Small intestine (tissue), 7 donors: Measurements from ENCODE around the gene CACNA1I. TPM values are rescaled to one million over a fixed set of nuclear protein-coding genes. Genes with fewer than 3 reads are reported as not detected.
A peak's percentile ranks its signal among the peaks of the same experiment; 100 is the strongest.

ENCODE experiments used
- DNase-seq, 2 donors: peaks; one replicate each; pipeline versions ENCODE4 v3.0.0 to v3.0.0-alpha.2; 2013
- FAIRE-seq: peaks from 2 replicates; lab custom pipeline; 2012; peaks lifted over from hg19 to GRCh38; lab: Jason Lieb, UNC
- H3K27ac ChIP-seq, 3 donors: one replicate each; pipeline ENCODE4 v1.5.1; 2013; ENCODE audit warnings: low read length in 2 of 3, mild to moderate bottlenecking in 2 of 3, control low read depth in 1 of 3, inconsistent platforms in 1 of 3, low read depth in 1 of 3, moderate library complexity in 1 of 3
- H3K27me3 ChIP-seq, 3 donors: one replicate each; pipeline ENCODE4 v1.6.1; 2013; ENCODE audit warnings: low read length in 3 of 3, inconsistent platforms in 1 of 3; ENCODE audit not compliant: control insufficient read depth in 3 of 3, insufficient read depth in 3 of 3
- H3K36me3 ChIP-seq, 3 donors: one replicate each; pipeline ENCODE4 v1.6.1; 2013; ENCODE audit warnings: low read length in 3 of 3, inconsistent platforms in 1 of 3, low read depth in 1 of 3, mild to moderate bottlenecking in 1 of 3, moderate library complexity in 1 of 3; ENCODE audit not compliant: control insufficient read depth in 3 of 3, insufficient read depth in 2 of 3
- H3K4me1 ChIP-seq, 3 donors: one replicate each; pipeline ENCODE4 v1.6.1; 2013; ENCODE audit warnings: low read length in 2 of 3, inconsistent platforms in 1 of 3, low read depth in 1 of 3, mild to moderate bottlenecking in 1 of 3, moderate library complexity in 1 of 3; ENCODE audit not compliant: control insufficient read depth in 3 of 3, insufficient read depth in 2 of 3
- H3K4me3 ChIP-seq, 3 donors: one replicate each; pipeline ENCODE4 v1.5.1; 2013; ENCODE audit warnings: low read length in 3 of 3, control low read depth in 1 of 3, inconsistent platforms in 1 of 3, low read depth in 1 of 3, mild to moderate bottlenecking in 1 of 3, moderate library complexity in 1 of 3
- H3K9me3 ChIP-seq, 2 donors: one replicate each; pipeline ENCODE4 v1.6.1; 2013; ENCODE audit warnings: low read depth in 1 of 2, low read length in 1 of 2; ENCODE audit not compliant: control insufficient read depth in 2 of 2, insufficient read depth in 1 of 2
- WGBS, 3 donors: extraction: QIAGEN DNeasy Blood & Tissue Kit; methylation state at CpG; one replicate each; pipeline ENCODE4 v1.1.7; 2013; 5-methylcytosine and 5-hydroxymethylcytosine counted together
- polyA plus RNA-seq, 4 donors: library from polyadenylated mRNA; stranded (reverse) in 3 of 4; unstranded in 1 of 4; fragments of 200-250 nt in 3 of 4; fragments of 120-200 nt in 1 of 4; gene quantifications; one replicate each; pipeline versions ENCODE4 v1.2.1 to v1.2.3, GENCODE V29; 2013
- donor health status: healthy with polysubstance abuse.
- donor health status: control.
- donor health status: control.
- donor health status: Bipolar disorder and iron deficiency.
- donor health status: healthy.

Gene CACNA1I
- polyA plus RNA-seq, 4 donors = under 0.01 to 0.25 (median 0.18) TPM; not detected in 1

DNA sequence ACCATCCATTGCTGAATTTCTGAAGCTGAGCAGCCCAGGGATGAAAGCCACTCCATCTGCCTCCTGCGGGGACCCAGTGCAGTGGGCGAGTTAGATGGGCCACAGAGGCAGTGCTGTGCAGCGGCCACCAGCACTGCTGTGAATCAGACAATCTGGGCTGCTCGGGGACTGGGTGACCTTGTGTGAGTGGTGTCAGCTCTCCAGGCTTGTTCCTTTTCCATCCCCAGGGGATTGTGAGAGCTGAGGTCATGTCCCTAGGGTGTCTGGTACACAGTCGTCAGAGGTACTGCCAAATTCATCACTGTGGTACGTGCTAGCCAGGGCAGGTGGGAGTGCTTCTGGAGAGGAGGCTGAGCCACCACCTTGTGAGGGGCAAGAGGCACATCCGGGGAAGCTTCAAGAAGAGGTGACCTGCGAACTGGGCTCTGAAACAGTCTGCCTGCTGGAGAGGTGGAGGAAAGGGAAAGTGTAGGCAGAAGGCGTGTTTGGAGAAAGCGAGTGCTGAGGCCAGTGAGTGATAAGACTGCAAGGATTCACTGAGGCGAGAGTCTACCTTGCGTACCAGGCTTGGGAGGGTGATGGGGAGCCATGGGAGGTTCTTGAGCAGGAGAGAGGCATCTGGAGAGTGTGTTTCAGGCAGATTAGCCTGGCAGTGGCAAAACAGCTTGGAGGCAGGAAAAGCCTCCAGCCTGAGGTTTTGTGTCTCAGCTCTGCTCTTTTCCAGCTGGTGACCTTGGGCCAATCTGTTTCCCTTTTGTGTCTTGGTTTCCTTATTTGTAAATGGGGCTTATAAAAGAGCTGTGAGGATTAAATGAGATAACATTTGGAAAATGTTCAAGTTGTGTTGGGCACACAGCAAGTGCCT, 22.7 kb downstream of the CACNA1I start:
- WGBS, 3 donors = 44 to 63% (median 52%) methylated on average over 11 to 12 of the region's 12 CpGs
- Histone ChIP-seq H3K27me3 (peaks cover 0 to 28% (median 9%) of the 10 kb centered on the region in 3 donors), H3K27ac (no peak overlapping the region), H3K4me1 (peaks cover 0 to under 1% (median 0%) of the 10 kb centered on the region in 3 donors), H3K4me3 (no peak overlapping the region), H3K9me3 (no peaks in the 10 kb centered on the region), H3K36me3 (no peaks in the 10 kb centered on the region)
- no peak for DNase-seq
- FAIRE-seq = no peak

DNA sequence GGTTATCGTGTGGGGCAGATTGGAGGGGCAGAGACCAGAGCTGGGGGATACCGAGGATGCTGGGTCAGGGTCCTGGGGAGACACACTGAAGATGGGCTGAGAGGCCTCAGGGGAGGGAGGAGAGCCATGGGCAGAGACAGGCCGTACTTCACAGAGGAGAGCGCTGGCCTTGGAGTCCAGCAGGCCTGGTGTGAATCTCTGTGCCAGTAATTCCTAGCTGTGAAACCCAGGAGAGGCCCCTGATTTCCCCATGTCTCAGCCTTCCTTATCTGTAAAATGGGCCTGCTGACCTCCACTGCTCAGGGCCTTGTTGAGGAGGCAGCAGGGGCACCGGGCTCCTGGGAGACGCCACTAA, 23.4 kb downstream of the CACNA1I start:
- Histone ChIP-seq H3K4me1 (peaks cover 0 to 5% (median 0%) of the 10 kb centered on the region in 3 donors), H3K36me3 (no peaks in the 10 kb centered on the region), H3K27me3 (peaks cover 0 to 32% (median 9%) of the 10 kb centered on the region in 3 donors), H3K27ac (no peak overlapping the region), H3K9me3 (no peaks in the 10 kb centered on the region), H3K4me3 (no peak overlapping the region)
- no peak for FAIRE-seq
- WGBS, 3 donors = 36 to 55% (median 44%) methylated on average over 6 of the region's 6 CpGs
- no peak for DNase-seq

- H3K27ac ChIP-seq = no peak overlapping the region
- no peaks in the 10 kb centered on the region for H3K9me3 ChIP-seq
- no peak overlapping the region for H3K4me3 ChIP-seq
- peaks cover 0 to 5% (median 0%) of the 10 kb centered on the region in 3 donors for H3K4me1 ChIP-seq
- WGBS, 3 donors = 41 to 51% (median 49%) methylated on average over 7 of the region's 7 CpGs
- no peaks in the 10 kb centered on the region for H3K36me3 ChIP-seq
- H3K27me3 ChIP-seq = peaks cover 0 to 32% (median 9%) of the 10 kb centered on the region in 3 donors
- FAIRE-seq = no peak
- DNase-seq = no peak
Measured at GRCh38 chr22:39594411-39594810, 23.9 kb downstream of the CACNA1I start.

DNA sequence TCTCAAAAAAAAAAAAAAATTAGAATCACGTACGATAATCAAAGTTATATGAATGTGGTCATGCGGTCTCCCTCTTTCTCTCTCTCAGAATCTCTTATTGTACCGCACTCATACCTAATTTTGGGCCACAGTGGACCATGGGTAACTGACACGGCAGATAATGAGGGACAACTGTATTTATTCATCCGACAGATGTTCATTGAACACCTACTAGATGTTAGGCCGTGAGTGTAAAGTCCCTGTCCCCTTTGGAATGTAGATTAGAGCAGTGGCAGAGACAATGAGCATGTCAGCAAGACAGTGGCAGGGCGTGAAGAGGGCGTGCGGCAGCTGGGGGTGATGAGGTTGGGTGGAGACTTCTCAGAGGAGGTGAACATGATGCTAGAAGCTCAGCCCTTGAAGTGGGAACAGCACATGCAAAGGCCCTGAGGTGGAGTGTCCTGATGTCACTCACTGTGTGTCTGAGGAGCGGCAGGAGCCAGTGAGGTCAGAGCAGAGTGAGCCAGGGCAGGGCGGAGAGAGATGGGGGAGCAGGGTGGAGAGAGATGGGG, 25.1 kb downstream of the CACNA1I start:
- no peak overlapping the region for H3K4me3 ChIP-seq

DNA sequence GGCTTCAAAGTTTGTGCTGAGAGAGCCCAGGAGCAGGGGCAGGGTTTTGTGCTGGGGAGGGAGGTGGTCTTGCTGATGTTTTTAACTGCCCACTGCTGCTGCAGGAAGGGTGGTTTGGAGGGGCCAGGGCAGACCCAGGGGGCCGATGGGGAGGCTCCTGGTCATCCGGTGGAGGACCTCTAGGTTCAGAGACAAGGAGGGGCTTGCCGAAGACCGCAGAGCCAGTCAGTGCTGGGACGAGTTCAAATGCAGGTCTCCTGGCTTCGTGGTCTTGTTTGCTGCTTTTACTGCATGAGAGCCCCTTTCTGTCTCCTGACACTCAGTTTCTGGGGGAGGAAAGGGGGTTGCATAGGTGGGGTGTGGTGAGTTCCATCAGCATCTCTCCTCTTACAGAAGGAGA, 26.0 kb downstream of the CACNA1I start:
- Histone ChIP-seq H3K27ac (no peak overlapping the region), H3K27me3 (peaks cover 0 to 47% (median 9%) of the 10 kb centered on the region in 3 donors), H3K36me3 (no peaks in the 10 kb centered on the region), H3K4me3 (no peak overlapping the region), H3K4me1 (peaks cover 0 to 5% (median 0%) of the 10 kb centered on the region in 3 donors), H3K9me3 (no peaks in the 10 kb centered on the region)
- 56 to 65% (median 64%) methylated on average over 6 of the region's 6 CpGs for WGBS, 3 donors
- DNase-seq = no peak
- no peak for FAIRE-seq

More for the DNA sequence above, 25.1 kb downstream of the CACNA1I start:
- Histone ChIP-seq H3K36me3 (no peaks in the 10 kb centered on the region), H3K27me3 (peaks cover 0 to 42% (median 9%) of the 10 kb centered on the region in 3 donors), H3K4me1 (peaks cover 0 to 5% (median 0%) of the 10 kb centered on the region in 3 donors), H3K27ac (no peak overlapping the region), H3K9me3 (no peaks in the 10 kb centered on the region)
- 37 to 72% (median 53%) methylated on average over 12 of the region's 12 CpGs for WGBS, 3 donors
- no peak for FAIRE-seq
- no peak for DNase-seq

GRCh38 chr22:39597236-39597869, 26.8 kb downstream of the CACNA1I start:
- FAIRE-seq = no peak
- peaks cover 0 to 47% (median 9%) of the 10 kb centered on the region in 3 donors for H3K27me3 ChIP-seq
- WGBS, 3 donors = 59 to 66% (median 65%) methylated on average over 7 to 8 of the region's 8 CpGs
- H3K9me3 ChIP-seq = no peaks in the 10 kb centered on the region
- no peak overlapping the region for H3K4me3 ChIP-seq
- H3K4me1 ChIP-seq = peaks cover 0 to 5% (median 0%) of the 10 kb centered on the region in 3 donors
- H3K36me3 ChIP-seq = no peaks in the 10 kb centered on the region
- H3K27ac ChIP-seq = no peak overlapping the region
- no peak for DNase-seq

GRCh38 chr22:39598017-39598965, 27.7 kb downstream of the CACNA1I start:
- no peaks in the 10 kb centered on the region for H3K36me3 ChIP-seq
- H3K9me3 ChIP-seq = no peaks in the 10 kb centered on the region
- peaks cover 0 to 41% (median 9%) of the 10 kb centered on the region in 3 donors for H3K27me3 ChIP-seq
- H3K4me3 ChIP-seq = no peak overlapping the region
- H3K27ac ChIP-seq = no peak overlapping the region
- WGBS, 3 donors = 11 to 20% (median 17%) methylated on average over 21 to 36 of the region's 36 CpGs
- no peak for FAIRE-seq
- peak; percentile 83 for DNase-seq
- peaks cover 0 to 5% (median 0%) of the 10 kb centered on the region in 3 donors for H3K4me1 ChIP-seq
